ENCODE data around the gene CS. TPM values are rescaled to one million over a fixed set of nuclear protein-coding genes. Genes with fewer than 3 reads are reported as not detected.
A peak's percentile ranks its signal among the peaks of the same experiment; 100 is the strongest.

Gene CS
- total and polyA plus RNA-seq, 7 donors = 194 to 601 (median 317) TPM

DNA sequence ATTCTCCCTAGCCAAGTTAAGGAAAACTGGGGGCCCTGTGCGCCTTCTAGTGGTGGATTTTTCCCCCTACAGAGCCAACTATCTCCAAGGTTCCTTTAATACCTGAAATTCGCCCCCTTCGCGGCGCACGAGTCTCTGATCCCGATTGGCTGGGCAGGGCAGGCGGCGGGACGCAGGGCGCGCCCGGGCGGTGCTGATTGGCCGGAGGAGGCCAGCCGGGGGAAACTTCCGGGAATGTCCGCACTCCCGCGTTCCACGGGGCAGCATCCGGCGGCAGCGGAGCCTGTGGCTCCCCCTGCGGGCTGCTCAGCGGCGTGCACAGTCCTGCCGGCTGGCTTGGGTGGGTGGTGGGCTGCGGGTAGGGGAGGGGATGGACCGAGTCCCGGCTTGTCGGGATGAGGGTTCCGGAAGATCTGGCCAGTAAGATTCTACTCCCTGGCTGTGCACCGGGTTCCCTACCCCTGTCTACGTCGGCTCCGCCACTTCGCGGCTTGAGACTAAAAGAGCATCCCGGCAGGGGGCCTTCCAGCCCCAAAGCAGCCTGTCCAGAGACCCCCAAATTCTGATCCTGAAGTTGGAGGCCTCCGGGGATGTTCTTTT, 75.9 kb downstream of the CS start, which contains the start of gene NABP2:
Gene NABP2, plus strand, starts transcription at position 241 of the 600 bp plus-strand sequence. CDS start 515 bp downstream, outside the sequence.
- Histone ChIP-seq H3K4me3 (peak within 1 kb of the TSS; percentile 75), H3K27ac (peak within 1 kb of the TSS; percentile 96), H3K4me1 (peaks cover 34% of the 10 kb centered on the region), H3K27me3 (ENCODE audit: insufficient read depth in 3 of 3, low read length in 2 of 3) (no peaks in the 10 kb centered on the region), H3K9me3 (no peaks in the 10 kb centered on the region), H3K36me3 (ENCODE audit: insufficient read depth in 1 of 2, low read depth in 1 of 2) (peaks cover 0 to 27% of the 10 kb centered on the region in 2 donors)
- ATAC-seq (peak; percentile 86 to 90 (median 89)), DNase-seq (peak; percentile 99)
- intact Hi-C loops (cut with DNase I) = loop anchor here (1.0 to 5.0 kb wide), 5 partner anchors 31 to 107 kb away; partner anchors contain the start of genes ANKRD52 (in 1 of the 2), RPL41 (in 1 of the 2), SMARCC2 (in 1 of the 2) and ZC3H10 (in 1 of the 2)
- 0 to 1% (median 1%) methylated on average over 28 to 41 of the region's 41 CpGs for WGBS, 3 donors
- TF ChIP-seq, protein P1, sequence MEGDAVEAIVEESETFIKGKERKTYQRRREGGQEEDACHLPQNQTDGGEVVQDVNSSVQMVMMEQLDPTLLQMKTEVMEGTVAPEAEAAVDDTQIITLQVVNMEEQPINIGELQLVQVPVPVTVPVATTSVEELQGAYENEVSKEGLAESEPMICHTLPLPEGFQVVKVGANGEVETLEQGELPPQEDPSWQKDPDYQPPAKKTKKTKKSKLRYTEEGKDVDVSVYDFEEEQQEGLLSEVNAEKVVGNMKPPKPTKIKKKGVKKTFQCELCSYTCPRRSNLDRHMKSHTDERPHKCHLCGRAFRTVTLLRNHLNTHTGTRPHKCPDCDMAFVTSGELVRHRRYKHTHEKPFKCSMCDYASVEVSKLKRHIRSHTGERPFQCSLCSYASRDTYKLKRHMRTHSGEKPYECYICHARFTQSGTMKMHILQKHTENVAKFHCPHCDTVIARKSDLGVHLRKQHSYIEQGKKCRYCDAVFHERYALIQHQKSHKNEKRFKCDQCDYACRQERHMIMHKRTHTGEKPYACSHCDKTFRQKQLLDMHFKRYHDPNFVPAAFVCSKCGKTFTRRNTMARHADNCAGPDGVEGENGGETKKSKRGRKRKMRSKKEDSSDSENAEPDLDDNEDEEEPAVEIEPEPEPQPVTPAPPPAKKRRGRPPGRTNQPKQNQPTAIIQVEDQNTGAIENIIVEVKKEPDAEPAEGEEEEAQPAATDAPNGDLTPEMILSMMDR (IDR thresholded peaks at IDR 0.05) = peak; percentile 84

DNA sequence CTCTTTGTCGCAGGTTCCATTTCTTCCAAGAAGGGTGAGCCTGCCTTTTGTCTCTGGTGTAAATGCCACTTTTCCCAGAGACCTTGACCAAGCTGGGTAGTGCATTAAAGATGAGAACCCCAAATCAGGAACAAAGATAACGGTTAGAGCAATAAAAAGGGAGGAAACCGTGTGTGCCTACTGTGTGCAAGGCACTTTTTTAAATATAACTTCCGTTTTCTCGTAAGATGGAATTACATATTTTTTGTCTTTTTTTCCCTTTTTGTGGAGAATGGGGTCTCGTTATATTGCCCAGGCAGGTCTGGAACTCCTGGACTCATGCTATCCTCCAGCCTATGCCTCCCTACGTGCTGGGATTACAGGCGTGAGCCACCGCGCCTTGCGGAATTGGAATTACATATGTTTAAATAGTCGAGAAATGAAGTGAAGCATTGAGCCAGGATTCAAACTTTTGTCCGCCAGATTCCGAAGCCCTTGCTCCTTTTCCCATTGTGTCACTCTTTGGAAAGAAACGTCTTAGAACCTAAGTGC, 76.5 kb downstream of the CS start:
- peaks cover 0 to 22% of the 10 kb centered on the region in 2 donors for H3K36me3 ChIP-seq (ENCODE audit: insufficient read depth in 1 of 2, low read depth in 1 of 2)
- H3K27ac ChIP-seq = peak overlapping the region; percentile 96
- DNase-seq (no peak), ATAC-seq (peak; percentile 0 to 3 (median 2))
- peak overlapping the region; percentile 75 for H3K4me3 ChIP-seq
- H3K9me3 ChIP-seq = no peaks in the 10 kb centered on the region
- 18 to 21% (median 19%) methylated on average over 15 of the region's 15 CpGs for WGBS, 3 donors
- intact Hi-C loops (cut with DNase I) = loop anchor here (1.0 to 5.0 kb wide), 6 partner anchors 30 to 106 kb away; partner anchors contain the start of genes ANKRD52 (in 1 of the 2), RPL41 (in 1 of the 2), SMARCC2 (in 1 of the 2) and ZC3H10 (in 1 of the 2)
- H3K4me1 ChIP-seq = peaks cover 39% of the 10 kb centered on the region
- TF ChIP-seq, protein P1 (IDR thresholded peaks at IDR 0.05) = no peak
- H3K27me3 ChIP-seq (ENCODE audit: insufficient read depth in 3 of 3, low read length in 2 of 3) = no peaks in the 10 kb centered on the region

DNA sequence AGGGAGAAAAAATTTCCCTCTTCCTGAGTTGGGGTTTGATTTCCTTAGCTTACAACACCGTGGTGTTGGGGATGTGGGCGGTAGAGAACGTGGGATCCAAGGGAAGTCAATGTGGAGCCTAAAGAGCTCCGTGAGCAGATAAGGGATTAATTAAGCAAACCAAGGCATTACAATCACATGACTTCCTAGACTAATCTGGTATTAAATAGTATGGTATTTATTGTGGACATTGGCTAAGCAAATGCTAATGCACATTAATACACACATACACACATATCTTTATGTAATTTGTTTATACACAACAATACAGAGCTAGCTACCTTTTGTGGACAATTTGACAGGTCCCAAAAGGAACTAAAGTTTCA, 77.6 kb downstream of the CS start:
- intact Hi-C loops (cut with DNase I) = loop anchor here (2.0 to 5.0 kb wide), 4 partner anchors 34 to 105 kb away; partner anchors contain the start of genes ANKRD52 (in 1 of the 2), RPL41 (in 1 of the 2), SMARCC2 (in 1 of the 2) and ZC3H10 (in 1 of the 2)
- TF ChIP-seq, protein P1 (IDR thresholded peaks at IDR 0.05) = no peak
- ATAC-seq (no peak), DNase-seq (no peak)
- H3K9me3 ChIP-seq = no peaks in the 10 kb centered on the region
- peak overlapping the region; percentile 96 for H3K27ac ChIP-seq
- peaks cover 40% of the 10 kb centered on the region for H3K4me1 ChIP-seq
- 5 to 12% (median 9%) methylated on average over 4 of the region's 4 CpGs for WGBS, 3 donors
- peak overlapping the region; percentile 73 for H3K4me3 ChIP-seq
- peaks cover 0 to 12% of the 10 kb centered on the region in 2 donors for H3K36me3 ChIP-seq (ENCODE audit: insufficient read depth in 1 of 2, low read depth in 1 of 2)
- H3K27me3 ChIP-seq (ENCODE audit: insufficient read depth in 3 of 3, low read length in 2 of 3) = no peaks in the 10 kb centered on the region

DNA sequence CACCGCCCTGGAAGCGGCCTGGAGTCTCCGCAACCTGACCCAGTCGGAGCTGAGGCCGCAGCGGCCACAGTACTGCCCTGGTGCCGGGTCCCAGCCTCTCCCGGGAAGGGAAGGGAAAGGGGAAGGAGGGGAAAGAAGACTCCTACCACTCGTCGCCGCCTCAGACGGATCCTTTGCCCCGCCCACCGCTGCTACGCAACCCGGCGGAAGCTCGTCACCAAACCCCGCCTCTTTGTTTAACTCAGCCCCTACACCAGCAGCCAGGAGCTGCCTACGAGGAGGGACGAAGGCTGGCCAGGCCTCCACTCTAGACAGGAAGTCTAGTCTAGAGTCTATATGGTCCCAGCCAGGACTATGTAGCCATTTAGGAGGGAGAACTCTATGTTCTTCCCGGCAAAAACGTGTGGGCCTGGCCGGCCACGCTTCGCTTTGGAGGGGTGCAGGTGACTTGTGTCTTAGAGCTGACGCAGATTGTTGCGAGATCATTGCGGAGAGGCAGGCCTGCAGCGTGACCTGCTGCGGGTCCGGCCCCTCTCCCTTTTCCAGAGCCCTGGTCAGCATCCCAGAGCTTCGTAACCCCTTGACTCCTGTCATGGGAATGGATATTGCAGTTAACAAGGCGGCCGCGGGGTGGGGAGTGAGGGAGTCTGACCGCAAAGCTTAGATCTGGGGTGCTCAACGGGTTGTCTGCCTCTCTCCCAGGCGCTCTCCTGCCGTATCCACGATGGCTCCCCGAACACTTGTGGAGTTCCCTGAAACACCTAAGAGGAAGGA, 78.2 kb downstream of the CS start, which contains the start of gene RNF41:
Gene RNF41, minus strand, starts transcription at position 166 of the 774 bp plus-strand sequence. CDS start 7,875 bp downstream, outside the sequence.
- 0 to 1% (median 1%) methylated on average over 41 to 42 of the region's 42 CpGs for WGBS, 3 donors
- Histone ChIP-seq H3K27ac (peak within 1 kb of the TSS; percentile 96), H3K4me3 (peak within 1 kb of the TSS; percentile 73), H3K27me3 (ENCODE audit: insufficient read depth in 3 of 3, low read length in 2 of 3) (no peaks in the 10 kb centered on the region), H3K36me3 (ENCODE audit: insufficient read depth in 1 of 2, low read depth in 1 of 2) (peaks cover 0 to 15% of the 10 kb centered on the region in 2 donors), H3K4me1 (peaks cover 40% of the 10 kb centered on the region), H3K9me3 (no peaks in the 10 kb centered on the region)
- DNase-seq = peak; percentile 97 to 98
- ATAC-seq = peak; percentile 85 to 88 (median 86)
- intact Hi-C loops (cut with DNase I) = loop anchor here (2.0 to 5.0 kb wide), 4 partner anchors 35 to 105 kb away; partner anchors contain the start of genes ANKRD52 (in 1 of the 2), RPL41 (in 1 of the 2), SMARCC2 (in 1 of the 2) and ZC3H10 (in 1 of the 2)
- TF ChIP-seq, protein P1 (IDR thresholded peaks at IDR 0.05) = peak; percentile 17

Other genes with a start within 250 kb of the CS start
- 1 to 10 TPM in 2 of 4 donors, under 1 TPM in 2; 0.71 to 3.9 (median 1.3) TPM for gene ERBB3, start 220.2 kb downstream of the CS start, total RNA-seq
- under 1 TPM; 0.13 to 0.26 (median 0.26) TPM for gene ERBB3, start 220.2 kb downstream of the CS start, polyA plus RNA-seq
- 100 to 1,000 TPM in 3 of 4 donors, 10 to 100 TPM in 1; 75.3 to 138 (median 112) TPM for gene PA2G4, start 195.8 kb downstream of the CS start, total RNA-seq
- gene PA2G4, start 195.8 kb downstream of the CS start, polyA plus RNA-seq = 100 to 1,000 TPM; 115 to 258 (median 157) TPM
- 1,000 to 10,000 TPM; 2,052 to 2,475 (median 2,223) TPM for gene RPL41, start 183.7 kb downstream of the CS start, total RNA-seq
- gene RPL41, start 183.7 kb downstream of the CS start, polyA plus RNA-seq = 1,000 to 10,000 TPM; 3,632 to 4,096 (median 3,726) TPM
- gene ZC3H10, start 182.1 kb downstream of the CS start, total RNA-seq = 10 to 100 TPM in 1 of 4 donors, 1 to 10 TPM in 3; 5.0 to 10.3 (median 6.6) TPM
- 1 to 10 TPM; 3.5 to 7.8 (median 4.5) TPM for gene ZC3H10, start 182.1 kb downstream of the CS start, polyA plus RNA-seq
- gene ESYT1, start 172.1 kb downstream of the CS start, total RNA-seq = 10 to 100 TPM; 36.7 to 57.4 (median 44.4) TPM
- gene ESYT1, start 172.1 kb downstream of the CS start, polyA plus RNA-seq = 10 to 100 TPM; 20.2 to 40.6 (median 21.0) TPM
- 1,000 to 10,000 TPM in 1 of 4 donors, 100 to 1,000 TPM in 3; 113 to 2,222 (median 606) TPM for gene MYL6B, start 147.7 kb downstream of the CS start, total RNA-seq
- gene MYL6B, start 147.7 kb downstream of the CS start, polyA plus RNA-seq = 100 to 1,000 TPM; 151 to 786 (median 413) TPM
- gene MYL6, start 142.0 kb downstream of the CS start, total RNA-seq = 100 to 1,000 TPM; 216 to 395 (median 291) TPM
- 100 to 1,000 TPM; 384 to 711 (median 489) TPM for gene MYL6, start 142.0 kb downstream of the CS start, polyA plus RNA-seq
- gene SMARCC2, start 110.8 kb downstream of the CS start, total RNA-seq = 10 to 100 TPM; 49.8 to 78.7 (median 69.7) TPM
- gene SMARCC2, start 110.8 kb downstream of the CS start, polyA plus RNA-seq = 10 to 100 TPM; 16.5 to 46.1 (median 26.5) TPM
- 10 to 100 TPM; 22.4 to 41.7 (median 34.8) TPM for gene RNF41, start 78.4 kb downstream of the CS start, total RNA-seq
- 10 to 100 TPM; 21.9 to 54.9 (median 22.9) TPM for gene RNF41, start 78.4 kb downstream of the CS start, polyA plus RNA-seq
- 10 to 100 TPM; 27.2 to 32.1 (median 29.8) TPM for gene NABP2, start 76.0 kb downstream of the CS start, total RNA-seq
- gene NABP2, start 76.0 kb downstream of the CS start, polyA plus RNA-seq = 10 to 100 TPM; 27.1 to 65.7 (median 31.0) TPM
- not detected for gene SLC39A5, start 70.3 kb downstream of the CS start, total RNA-seq
- under 1 TPM in 2 of 3 donors, not detected in 1; 0.16 to 0.23 TPM for gene SLC39A5, start 70.3 kb downstream of the CS start, polyA plus RNA-seq
- 10 to 100 TPM; 14.2 to 37.5 (median 21.5) TPM for gene ANKRD52, start 41.9 kb downstream of the CS start, total RNA-seq
- 10 to 100 TPM in 1 of 3 donors, 1 to 10 TPM in 2; 5.7 to 33.6 (median 6.5) TPM for gene ANKRD52, start 41.9 kb downstream of the CS start, polyA plus RNA-seq
- 10 to 100 TPM; 24.3 to 86.6 (median 54.7) TPM for gene COQ10A, start 33.4 kb downstream of the CS start, total RNA-seq
- 100 to 1,000 TPM in 1 of 3 donors, 10 to 100 TPM in 2; 16.2 to 105 (median 63.5) TPM for gene COQ10A, start 33.4 kb downstream of the CS start, polyA plus RNA-seq
- 10 to 100 TPM; 32.8 to 40.2 (median 33.8) TPM for gene CNPY2, start 15.7 kb upstream of the CS start, total RNA-seq
- 10 to 100 TPM; 45.4 to 73.5 (median 65.0) TPM for gene CNPY2, start 15.7 kb upstream of the CS start, polyA plus RNA-seq
- gene PAN2, start 33.7 kb upstream of the CS start, total RNA-seq = 10 to 100 TPM; 22.1 to 37.5 (median 28.7) TPM
- gene PAN2, start 33.7 kb upstream of the CS start, polyA plus RNA-seq = 10 to 100 TPM; 17.3 to 28.7 (median 17.4) TPM
- gene IL23A, start 38.6 kb upstream of the CS start, total RNA-seq = under 1 TPM in 1 of 4 donors, not detected in 3; 0.32 TPM
- gene IL23A, start 38.6 kb upstream of the CS start, polyA plus RNA-seq = under 1 TPM in 2 of 3 donors, not detected in 1; 0.57 to 0.68 TPM
- gene STAT2, start 59.8 kb upstream of the CS start, total RNA-seq = 10 to 100 TPM; 25.9 to 34.6 (median 30.9) TPM
- 10 to 100 TPM; 15.0 to 31.7 (median 15.2) TPM for gene STAT2, start 59.8 kb upstream of the CS start, polyA plus RNA-seq
- not detected for gene APOF, start 62.5 kb upstream of the CS start, total RNA-seq
- not detected for gene APOF, start 62.5 kb upstream of the CS start, polyA plus RNA-seq
- 1 to 10 TPM; 2.8 to 4.3 (median 3.7) TPM for gene TIMELESS, start 149.1 kb upstream of the CS start, total RNA-seq
- 1 to 10 TPM; 3.3 to 5.2 (median 4.8) TPM for gene TIMELESS, start 149.1 kb upstream of the CS start, polyA plus RNA-seq
- not detected for gene MIP, start 154.3 kb upstream of the CS start, total RNA-seq
- gene MIP, start 154.3 kb upstream of the CS start, polyA plus RNA-seq = under 1 TPM in 2 of 3 donors, not detected in 1; 0.05 to 0.13 TPM
- gene SPRYD4, start 168.2 kb upstream of the CS start, total RNA-seq = 1 to 10 TPM; 2.8 to 4.4 (median 3.7) TPM
- 1 to 10 TPM; 1.7 to 4.6 (median 2.7) TPM for gene SPRYD4, start 168.2 kb upstream of the CS start, polyA plus RNA-seq
- gene GLS2, start 187.8 kb upstream of the CS start, total RNA-seq = under 1 TPM in 1 of 4 donors, not detected in 3; 0.19 TPM
- gene GLS2, start 187.8 kb upstream of the CS start, polyA plus RNA-seq = under 1 TPM; 0.08 to 0.18 (median 0.11) TPM
- gene RBMS2, start 221.5 kb upstream of the CS start, total RNA-seq = 10 to 100 TPM; 11.8 to 20.5 (median 14.8) TPM
- gene RBMS2, start 221.5 kb upstream of the CS start, polyA plus RNA-seq = 1 to 10 TPM; 3.0 to 5.0 (median 3.8) TPM